RPMI8226 (cell line): Measurements from ENCODE around the gene PDXDC1.
"Not testable (repeated sequence)": the region's sequence is repeated elsewhere in the genome, so short reads cannot be mapped to it uniquely, and the experiment has no call there.

Experiments
- DNase-seq: peaks from one replicate; pipeline ENCODE4 v3.0.0-alpha.2; 2015

PDXDC1 gene

DNA sequence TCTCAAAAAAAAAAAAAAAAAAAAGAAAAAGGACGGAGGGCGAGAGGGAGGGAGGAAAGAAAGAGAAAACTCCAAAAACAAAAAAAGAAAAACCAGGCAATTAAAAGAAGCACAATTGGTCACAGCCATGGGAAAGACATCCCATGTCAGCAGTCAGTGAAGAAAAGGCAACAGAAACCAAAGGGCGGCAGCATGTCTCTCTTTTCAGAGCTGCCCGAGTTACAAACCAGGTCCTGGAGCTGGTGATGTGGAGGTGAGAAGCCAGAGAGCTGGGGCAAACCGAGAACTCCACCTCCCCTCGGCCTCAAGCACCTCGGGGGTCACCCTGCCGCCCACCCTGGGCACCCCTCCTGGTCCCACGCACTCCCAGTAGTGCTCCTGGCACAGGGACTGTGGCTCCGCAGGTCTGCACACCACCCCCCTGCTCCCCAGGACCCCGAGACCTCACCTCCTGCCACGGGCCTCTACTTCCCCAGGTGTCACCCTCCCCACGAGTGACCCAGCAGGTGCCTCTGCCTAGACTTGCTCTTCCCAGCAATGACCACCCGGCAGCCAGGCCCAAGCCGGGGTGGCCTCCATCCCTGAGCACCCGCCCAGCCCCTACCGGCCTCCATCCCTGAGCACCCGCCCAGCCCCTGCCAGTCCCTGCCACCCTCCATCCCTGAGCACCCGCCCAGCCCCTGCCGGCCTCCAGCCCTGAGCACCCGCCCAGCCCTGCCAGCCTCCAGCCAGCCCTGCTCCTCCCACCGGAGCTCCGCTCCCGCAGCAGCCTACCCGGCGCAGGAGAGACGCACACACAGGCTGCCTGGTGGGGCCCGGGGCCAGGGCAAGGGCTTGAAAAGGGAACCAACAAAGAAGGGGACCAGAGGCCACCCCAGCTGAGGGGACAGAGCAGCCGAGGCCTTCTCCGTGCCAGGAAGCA lies 165.9 kb downstream of the PDXDC1 start:
- not testable (repeated sequence) for DNase-seq

DNA sequence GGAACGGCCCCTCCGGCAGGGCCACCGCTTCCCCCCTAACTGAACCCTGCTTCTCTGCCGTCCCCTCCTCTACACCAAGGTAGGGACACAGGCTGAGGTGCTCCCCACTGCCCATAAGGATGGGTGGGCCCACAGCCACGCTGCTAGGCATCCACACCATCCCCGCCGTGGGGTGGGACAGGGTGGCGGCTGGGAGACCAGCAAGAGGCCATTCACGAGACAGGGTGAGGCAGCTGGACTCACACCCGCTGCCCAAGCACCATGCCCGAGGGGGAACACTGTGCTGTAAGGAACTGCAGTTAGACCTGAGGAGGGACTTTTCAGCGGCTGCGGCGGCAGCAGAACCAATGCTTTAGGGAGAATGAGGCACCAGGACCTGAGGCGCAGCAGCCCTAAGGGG lies 166.8 kb downstream of the PDXDC1 start:
- DNase-seq = no peak

DNA sequence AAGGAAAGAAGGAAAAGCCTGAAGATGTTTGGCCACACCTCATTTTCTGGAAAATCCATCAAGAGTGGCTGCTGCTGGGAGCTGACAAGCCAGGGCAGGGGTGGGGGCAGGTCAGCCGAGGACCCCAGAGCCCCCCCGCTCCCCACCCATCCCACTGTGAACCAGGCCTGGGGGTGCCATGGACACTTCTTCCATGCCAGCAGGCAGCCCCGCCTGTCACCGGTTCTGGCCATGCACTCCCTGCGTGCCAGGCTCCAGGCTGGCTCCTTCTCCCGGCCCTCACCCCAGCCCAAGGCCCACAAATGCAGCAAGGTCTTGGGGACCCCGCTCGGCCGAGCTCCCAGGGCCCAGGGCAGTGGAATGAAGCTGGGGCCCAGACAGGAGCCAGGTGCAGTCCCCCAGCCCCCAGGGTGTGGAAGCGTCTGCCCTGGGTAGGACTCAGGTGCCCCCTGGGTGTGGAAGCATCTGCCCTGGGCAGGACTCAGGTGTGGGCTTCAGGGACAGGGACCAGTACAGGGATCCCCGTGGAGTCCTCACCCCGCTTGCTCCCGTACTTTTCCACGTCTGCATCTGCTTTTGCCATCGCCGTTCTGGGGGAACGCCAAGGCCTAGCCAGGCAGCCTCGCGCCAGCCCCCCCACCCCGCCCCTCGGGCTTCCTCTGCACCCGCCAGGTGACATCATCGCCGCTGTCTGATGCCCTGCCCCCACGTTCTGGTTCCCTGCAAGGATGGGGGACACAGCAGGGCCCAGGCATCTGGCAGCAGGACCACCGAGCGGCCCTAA lies 167.5 kb downstream of the PDXDC1 start:
- not testable (repeated sequence) for DNase-seq

DNA sequence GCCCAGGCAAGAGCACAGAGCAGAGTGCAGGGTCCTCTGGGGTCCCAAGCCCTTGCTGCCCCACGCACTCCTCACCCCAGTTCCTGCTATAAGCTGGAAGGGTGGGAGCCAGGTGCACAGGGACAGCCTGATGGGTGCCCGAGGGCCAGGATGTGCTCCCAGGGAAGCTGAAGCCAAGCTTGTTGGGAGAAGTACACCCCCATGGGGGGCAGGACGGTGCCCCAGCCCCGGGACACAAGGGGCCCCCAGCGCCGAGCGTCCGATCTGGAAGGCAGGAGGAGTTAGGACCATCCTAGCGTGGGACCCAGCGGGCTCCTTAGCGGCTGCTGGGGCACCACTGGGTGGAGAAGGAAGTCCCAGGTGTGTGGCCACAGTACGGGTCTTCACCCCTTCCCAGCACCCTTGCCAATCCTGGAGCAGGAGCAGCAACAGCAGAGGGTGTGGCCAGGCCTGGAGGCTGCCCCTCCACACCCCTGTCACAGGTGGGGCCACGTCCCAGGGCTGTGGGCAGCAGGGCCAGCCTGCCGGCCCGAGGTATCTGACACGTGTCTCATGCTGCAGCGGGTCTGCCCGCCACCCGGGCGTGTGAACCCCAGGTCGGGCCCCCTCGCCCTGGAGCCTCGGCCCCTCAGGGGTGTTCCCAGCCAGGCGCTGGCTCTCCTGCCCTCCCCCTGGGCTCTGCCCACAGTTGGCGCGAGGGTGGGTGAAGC lies 168.2 kb downstream of the PDXDC1 start:
- not testable (repeated sequence) for DNase-seq

DNA sequence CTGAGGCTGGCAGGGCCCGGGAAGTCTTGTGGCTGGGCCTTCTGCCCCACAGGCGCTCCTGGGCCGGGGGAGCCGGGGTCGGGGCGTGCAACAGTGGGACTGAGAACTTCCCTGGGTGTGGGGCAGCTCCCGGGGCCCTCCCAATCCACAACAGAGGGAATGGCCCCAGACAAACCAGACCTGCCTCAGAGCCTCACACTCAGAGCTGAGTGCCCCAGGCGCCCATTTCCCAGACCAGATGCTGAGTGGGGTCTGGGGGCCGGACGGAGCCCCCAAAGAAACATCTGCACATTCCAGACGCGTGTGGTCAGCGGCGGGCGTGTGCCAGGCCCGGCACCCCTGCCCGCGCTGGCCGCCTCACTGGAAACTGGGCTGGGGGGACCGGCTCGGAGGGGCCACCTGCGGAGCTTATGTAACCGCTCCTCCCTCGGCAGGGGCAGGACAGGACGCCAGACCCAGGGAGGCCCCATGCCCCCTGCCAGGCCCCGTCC lies 168.8 kb downstream of the PDXDC1 start:
- DNase-seq = not testable (repeated sequence)

DNA sequence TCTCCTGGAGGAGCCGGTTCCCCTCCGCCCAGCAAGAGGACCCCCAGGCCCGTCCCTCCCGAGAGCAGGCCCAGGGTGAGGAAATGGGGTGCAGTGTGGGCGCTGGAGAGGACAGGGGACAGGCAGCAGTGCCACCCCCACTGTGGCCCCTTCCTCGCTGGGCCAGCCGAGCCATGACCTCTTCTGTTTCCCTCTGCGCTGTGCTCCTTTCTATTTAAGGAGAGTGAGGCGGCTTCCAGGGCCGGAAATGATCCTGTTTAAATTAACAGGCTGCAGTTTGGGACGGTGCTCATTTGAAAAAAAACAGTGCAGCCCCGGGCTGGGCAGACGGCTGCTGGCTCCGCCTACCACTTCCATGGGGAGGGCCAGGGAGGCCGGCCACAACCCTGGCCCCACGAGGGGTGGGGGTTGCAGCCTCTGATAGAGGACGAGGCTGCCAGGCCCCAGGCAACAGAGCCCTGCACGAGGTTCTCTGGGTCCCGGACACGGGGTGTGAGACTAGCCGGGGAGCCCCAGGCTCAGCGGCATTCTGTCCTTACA lies 169.3 kb downstream of the PDXDC1 start:
- not testable (repeated sequence) for DNase-seq

DNA sequence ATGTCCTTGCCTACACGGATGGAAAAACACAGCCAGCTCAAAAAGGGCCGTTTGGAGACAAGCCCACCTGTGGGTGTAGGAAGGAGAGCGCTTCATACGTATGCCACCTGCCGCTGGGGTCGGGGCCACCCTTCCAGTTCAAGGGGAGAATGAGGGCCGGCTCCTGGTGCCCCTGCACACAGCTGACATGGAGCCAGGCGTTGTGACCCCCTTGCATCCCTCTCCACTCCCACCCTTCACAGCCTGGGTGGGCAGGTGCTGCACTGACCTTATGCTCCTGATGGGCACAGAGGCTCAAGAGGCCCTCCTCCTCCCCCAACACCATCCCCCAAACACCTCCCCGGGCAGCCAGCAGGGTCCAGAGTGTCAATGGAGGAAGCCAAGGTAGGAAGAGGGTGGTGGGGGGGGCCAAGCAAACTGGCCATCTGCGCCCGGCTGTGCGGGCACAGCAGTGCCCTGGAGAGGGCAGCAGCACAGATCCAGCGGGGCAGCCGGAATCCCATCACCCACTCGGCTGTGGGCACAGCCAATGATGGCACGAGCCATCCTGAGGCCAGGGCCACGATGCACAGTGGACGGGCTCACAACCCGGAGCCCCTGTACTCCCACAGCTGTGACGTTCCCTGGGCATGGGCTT lies 170.1 kb downstream of the PDXDC1 start:
- DNase-seq = not testable (repeated sequence)

DNA sequence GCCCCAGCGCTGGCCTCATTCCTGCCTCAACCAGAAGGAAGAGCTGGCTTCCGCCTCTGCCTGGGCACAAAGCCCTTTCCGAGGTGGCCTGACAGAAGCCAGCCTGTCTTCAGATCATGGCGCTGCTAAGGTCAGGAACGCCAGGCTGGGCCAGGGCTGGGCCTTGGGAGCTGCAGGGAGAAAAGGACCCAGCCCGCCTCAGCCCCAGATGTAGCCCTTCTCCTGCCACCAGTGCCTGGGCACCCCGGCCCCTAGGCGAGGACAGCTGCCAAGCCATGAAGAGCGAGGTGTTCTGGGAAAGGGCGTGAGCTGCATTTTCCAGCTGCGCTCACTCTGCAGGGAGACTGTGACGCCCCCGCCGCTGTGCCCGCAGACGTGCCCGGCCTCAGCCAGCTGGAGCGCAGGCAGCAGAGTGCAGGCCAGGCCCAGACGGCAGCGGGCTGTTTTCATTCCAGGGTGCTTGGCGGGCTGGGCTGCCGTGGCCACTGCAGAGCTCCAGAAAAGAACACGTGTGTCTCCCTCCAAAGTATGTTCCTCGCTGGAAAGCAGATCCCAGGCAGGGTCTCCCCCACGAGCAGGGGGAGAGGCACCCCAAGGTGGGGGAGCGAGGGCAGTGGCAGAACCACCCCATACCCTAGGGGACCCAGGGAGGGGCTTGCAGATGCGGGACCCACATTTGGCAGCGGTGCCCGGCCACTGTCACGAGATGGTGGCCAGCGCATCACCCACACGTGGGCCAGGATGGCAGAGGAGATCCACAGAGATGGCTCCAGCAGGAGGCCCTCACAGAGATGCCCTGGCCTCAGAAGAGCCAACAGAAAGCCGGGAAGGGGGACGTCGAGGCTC lies 170.8 kb downstream of the PDXDC1 start:
- not testable (repeated sequence) for DNase-seq

DNA sequence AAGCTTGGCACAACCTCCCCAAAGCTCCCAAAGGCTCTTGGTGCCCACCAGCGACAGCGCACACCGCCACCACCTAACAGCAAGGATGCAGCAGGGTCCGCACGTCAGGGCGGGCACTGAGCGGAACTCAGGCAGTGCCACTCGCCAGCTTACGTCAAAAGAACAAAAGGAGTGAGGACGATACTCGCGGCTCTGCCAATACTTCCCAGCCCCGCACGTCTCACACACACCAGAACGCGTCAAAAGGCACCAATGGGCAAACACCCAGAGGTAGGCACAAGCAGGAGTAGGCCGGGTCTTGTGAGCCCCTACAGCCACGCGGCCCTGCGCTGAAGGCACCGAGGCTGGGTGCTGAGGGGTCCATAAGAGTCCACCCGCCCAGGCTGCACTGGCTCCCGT lies 171.4 kb downstream of the PDXDC1 start:
- not testable (repeated sequence) for DNase-seq

DNA sequence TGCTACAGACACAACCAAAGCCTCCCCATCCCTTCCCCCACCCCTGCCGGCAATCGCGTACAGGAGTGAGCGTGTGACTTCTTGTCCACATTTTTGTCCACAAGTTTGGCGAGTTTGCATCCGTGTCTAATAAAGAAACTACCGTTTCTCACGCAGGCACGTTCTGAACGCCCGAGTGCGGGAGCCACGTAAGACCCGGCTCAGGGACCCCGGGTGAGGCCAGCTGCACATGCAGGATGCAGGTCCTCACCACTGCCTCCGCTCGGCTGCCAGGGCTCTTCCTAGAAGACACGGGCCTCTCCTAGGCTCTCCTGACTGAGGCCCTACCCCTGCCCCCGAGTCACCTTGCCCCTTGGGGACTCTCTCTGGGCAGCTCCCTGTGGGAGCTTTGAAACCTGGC lies 174.0 kb downstream of the PDXDC1 start:
- not testable (repeated sequence) for DNase-seq

DNA sequence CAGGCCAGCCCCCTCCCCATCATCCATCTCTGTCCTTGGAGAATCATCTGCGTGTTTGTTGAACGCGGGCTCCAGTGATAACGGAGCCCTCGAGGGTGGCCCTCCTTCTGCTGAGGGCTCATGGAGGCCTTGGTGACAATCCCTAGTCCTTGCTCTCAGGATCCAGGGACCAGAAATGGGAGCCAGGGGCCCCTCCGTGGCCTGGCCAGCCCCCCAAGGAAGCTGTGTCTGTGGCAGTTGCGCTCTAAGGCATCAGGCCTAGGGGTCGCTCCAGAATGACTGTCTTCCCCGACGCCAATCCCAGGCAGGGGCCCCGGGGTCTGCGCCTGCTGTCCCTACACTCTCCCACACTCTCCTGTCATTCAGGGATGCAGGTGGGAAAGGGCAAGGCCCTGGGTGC lies 174.4 kb downstream of the PDXDC1 start:
- DNase-seq = not testable (repeated sequence)

DNA sequence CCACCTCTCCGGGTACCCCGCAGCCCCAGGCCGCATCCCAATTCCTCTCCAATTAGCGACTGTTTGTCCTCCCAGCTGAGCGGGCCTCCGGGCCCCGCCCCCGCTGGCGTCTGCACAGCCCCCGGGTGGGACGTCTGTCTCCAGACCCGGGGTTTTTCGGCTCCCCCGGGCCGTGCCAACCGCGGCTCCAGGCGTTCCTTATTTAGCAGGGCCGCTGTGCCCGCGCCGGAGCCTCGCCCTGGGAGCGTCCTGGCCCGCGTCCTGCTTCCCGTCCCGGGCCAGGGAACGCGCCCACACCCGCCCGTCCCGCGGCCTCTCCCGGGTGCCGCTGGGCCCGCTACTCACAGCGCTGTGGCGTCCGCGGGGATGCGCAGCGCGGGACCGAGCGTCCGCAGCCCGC lies 179.2 kb downstream of the PDXDC1 start:
- DNase-seq = peak; percentile 47

DNA sequence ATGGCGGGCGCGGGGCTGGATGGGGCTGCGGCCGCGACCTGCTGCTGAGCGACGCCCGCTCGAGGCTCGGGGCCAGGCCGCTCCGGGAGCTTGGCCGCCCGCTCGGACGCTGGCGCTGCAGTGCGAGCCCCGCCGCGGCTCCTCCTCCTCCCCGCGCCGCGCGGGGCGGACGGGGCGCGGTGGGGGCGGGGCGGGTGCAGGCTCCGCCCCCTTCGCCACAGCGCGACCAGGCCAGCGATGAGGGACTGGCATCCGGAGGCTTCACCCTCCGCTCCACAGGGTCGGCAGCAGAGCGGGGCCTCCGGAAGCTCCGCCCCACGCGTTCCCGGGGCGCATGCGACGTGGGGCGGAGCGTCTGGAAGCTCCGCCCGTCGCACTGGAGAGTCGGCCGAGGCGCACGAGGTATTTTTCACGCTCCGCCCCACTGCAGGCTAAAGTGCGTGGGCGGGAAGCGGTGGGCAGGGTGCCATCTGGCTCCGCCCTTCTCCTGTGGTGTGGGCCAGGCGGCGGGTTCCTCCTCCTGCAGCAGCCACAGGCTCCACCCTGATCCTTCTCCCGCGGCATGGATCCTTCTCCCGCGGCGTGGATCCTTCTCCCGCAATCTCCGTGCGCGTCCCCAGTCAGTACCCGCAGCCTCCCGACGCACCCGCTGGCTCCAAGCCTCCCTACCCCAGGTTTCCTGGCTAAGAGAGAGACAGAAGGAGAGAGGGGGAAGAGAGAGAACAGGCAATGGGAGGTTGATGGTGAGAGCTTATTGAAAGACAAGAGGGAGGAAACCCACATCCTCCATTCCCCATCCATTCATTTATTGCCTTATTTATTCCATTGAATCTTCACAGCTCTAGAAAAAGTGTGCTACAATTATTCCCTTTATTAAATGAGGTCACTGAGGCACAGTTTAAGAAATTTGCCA lies 180.1 kb downstream of the PDXDC1 start:
- DNase-seq = peak; percentile 92

DNA sequence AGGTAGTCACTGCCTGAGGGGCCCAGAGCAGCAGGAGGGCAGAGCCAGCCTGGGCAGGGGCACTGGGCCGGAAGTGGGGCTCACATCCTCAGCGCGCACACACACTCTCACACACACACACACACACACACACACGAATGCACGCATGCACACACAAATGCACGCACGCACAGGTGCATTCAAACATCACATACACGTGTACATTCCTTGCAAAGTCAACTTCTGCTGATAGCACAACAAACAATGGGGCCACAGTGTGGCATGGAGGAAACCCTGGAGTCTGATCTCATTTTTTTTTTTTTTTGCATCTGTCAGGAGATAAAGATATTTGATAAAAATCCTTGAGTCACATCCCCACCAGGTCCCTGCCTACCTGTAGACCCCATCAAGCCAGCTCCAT lies 182.8 kb downstream of the PDXDC1 start:
- not testable (repeated sequence) for DNase-seq

DNA sequence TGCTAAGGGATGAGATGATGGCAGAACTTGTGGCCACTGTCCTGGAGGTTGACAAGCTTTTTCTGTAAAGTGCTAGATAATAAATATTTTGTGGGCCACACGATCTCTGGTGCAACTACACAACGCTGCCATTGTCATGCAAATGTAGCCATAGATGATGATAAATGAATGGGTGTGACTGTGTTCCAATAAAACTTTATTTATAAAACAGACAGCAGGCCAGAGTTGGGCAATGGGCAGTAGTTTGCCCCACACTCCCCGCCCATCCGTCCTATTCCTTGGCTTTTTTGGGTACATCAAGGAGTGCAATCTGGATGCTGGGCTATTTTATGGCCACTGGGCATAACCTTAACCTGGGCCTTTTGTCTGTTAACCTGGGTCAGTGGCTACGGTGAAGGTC lies 184.8 kb downstream of the PDXDC1 start:
- DNase-seq = not testable (repeated sequence)

DNA sequence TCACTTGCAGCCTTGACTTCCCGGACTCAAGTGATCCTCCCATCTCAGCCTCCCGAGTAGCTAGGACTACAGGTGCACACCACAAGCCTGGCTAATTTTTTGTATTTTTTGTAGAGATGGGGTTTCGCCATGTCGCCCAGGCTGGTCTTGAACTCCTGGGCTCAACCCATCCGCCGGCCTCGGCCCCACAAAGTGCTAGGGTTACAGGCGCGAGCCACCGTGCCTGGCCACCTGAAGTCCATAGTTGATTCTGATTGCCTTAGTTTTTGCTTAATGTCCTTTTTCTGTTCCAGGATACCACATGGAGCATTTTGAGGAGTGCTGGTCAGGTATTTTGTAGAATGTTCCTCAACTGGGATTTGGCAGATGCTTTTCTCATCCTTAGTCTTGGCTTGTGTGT lies 185.7 kb downstream of the PDXDC1 start:
- not testable (repeated sequence) for DNase-seq

DNA sequence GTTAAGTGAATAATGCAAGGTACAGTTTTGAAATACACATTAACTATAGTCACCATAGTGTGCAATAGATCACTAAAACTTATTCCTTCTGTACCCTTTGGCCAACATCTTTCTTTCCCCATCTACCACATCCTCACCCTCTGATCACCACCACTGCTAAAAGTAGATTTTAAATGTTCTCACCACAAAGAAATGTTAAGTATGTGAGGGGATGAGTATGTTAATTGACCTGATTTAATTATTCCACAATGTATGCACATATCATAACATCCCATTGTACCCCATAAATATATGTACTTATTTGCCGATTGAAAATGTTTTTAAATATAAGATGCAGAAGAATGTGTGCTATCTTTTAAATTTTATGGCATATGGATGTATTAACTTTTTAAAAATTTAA lies 188.2 kb downstream of the PDXDC1 start:
- DNase-seq = not testable (repeated sequence)

DNA sequence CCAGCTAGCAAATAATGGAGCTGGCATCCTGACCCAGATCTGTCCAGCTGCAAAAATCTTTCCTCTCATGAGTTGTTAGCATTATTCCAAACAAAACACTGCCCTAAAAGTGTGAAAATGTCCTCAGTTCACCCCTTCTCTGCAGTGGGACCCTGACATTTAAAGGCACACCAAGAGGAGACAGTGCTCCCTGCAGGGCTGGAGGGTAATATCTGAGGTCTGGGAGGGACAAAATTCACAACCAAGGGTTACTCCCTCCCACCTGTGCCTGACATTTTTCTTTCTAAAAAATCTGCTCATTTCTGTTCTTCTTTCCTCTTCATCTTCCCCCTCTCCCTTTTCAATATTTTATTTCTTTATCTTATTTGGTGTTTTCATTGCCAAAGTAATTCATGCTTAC lies 191.4 kb downstream of the PDXDC1 start:
- DNase-seq = not testable (repeated sequence)

DNA sequence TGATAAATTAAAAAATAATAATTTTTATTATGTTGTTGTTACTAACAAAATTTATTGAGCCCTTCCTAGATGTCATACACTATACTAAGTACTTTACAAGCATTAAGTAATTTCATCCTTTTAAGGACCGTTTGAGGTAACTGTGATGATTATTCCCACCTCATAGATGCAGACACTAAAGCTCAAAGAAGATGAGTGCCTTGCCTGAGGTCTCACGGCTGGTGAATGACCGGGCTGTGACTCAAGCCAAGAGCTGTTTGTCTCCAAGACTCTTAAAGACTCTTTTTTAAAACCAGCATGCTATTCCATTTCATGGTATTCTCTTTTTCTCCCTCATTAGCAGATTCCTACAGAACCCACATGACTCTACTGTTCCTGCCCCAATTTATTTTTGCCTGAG lies 193.5 kb downstream of the PDXDC1 start:
- DNase-seq = not testable (repeated sequence)
